Smooth muscle cell (in vitro differentiated cells): ENCODE results near the gene HTT. TPM values are rescaled to one million over a fixed set of nuclear protein-coding genes. Genes with fewer than 3 reads are reported as not detected.

Experiments
- DNase-seq: peaks from one replicate; lab custom pipeline; 2025; ENCODE audit not compliant: unreplicated experiment; lab: John Stamatoyannopoulos, UW
- H2AFZ ChIP-seq: fragments of 200-600 bp; sonication (generic); 2 replicates; pipeline ENCODE4 v1.6.0; 2016; ENCODE audit warnings: antibody characterized with exemption, low read depth, mild to moderate bottlenecking
- H3F3A ChIP-seq: fragments of 200-600 bp; sonication (generic); 2 replicates; pipeline ENCODE4 v1.6.0; 2017; ENCODE audit warnings: antibody characterized with exemption, low read depth
- H3K27ac ChIP-seq: fragments of 200-600 bp; sonication (generic); 2 replicates; pipeline ENCODE4 v1.5.1; 2016; ENCODE audit warnings: low read depth, mild to moderate bottlenecking
- H3K27me3 ChIP-seq: fragments of 200-600 bp; sonication (generic); 2 replicates; pipeline ENCODE4 v1.6.1; 2016; ENCODE audit warnings: low read depth, mild to moderate bottlenecking
- H3K36me3 ChIP-seq: fragments of 200-600 bp; sonication (generic); 2 replicates; pipeline ENCODE4 v1.5.1; 2016; ENCODE audit warnings: low read depth
- H3K4me1 ChIP-seq: fragments of 200-600 bp; sonication (generic); 2 replicates; pipeline ENCODE4 v1.5.1; 2016; ENCODE audit warnings: low read depth
- H3K4me2 ChIP-seq: fragments of 200-600 bp; sonication (generic); 2 replicates; pipeline ENCODE4 v1.6.0; 2016; ENCODE audit warnings: mild to moderate bottlenecking
- H3K4me3 ChIP-seq: fragments of 200-600 bp; sonication (generic); 2 replicates; pipeline ENCODE4 v1.5.1; 2016; ENCODE audit warnings: mild to moderate bottlenecking
- H3K79me2 ChIP-seq: fragments of 200-600 bp; sonication (generic); 2 replicates; pipeline ENCODE4 v1.6.0; 2016; ENCODE audit warnings: low read depth, mild to moderate bottlenecking
- H3K9ac ChIP-seq: fragments of 200-600 bp; sonication (generic); 2 replicates; pipeline ENCODE4 v1.6.0; 2016; ENCODE audit warnings: low read depth
- H3K9me3 ChIP-seq: fragments of 200-600 bp; sonication (generic); replicated peaks from 2 replicates; pipeline ENCODE4 v1.5.1; 2016; ENCODE audit warnings: low read depth
- H4K20me1 ChIP-seq: fragments of 200-600 bp; sonication (generic); 2 replicates; pipeline ENCODE4 v1.6.0; 2016; ENCODE audit warnings: low read depth
- CTCF ChIP-seq: fragments of 200-600 bp; sonication (generic); IDR thresholded peaks from 2 replicates; pipeline ENCODE4 v1.5.1; 2017; ENCODE audit warnings: borderline replicate concordance, mild to moderate bottlenecking, antibody characterized with exemption; ENCODE audit not compliant: insufficient read depth, poor library complexity, severe bottlenecking
- WGBS: methylation state at CpG from one replicate; pipeline ENCODE4 v1.1.7; 2016; ENCODE audit warnings: low lambda C conversion rate; 5-methylcytosine and 5-hydroxymethylcytosine counted together
- polyA plus RNA-seq: library from polyadenylated mRNA; unstranded; fragments of >200 nt; fragmentation: Nextera tagmentation; extraction: Ambion mirVana; gene quantifications from 2 replicates; pipeline ENCODE4 v1.2.1, GENCODE V29; 2016
- total RNA-seq: library from RNA; depleted of rRNA; stranded (reverse); fragments of >200 nt; gene quantifications from 2 replicates; pipeline ENCODE4 v1.2.3, GENCODE V29; 2014

The HTT gene
- total and polyA plus RNA-seq, 2 experiments from 2014 or later: 7.1 to 16.4 TPM

- no peaks in the 10 kb centered on the region for H3K4me1 ChIP-seq
- H3K4me2 ChIP-seq: no peak overlapping the region
- H3K9me3 ChIP-seq: no peaks in the 10 kb centered on the region
- no peaks in the 10 kb centered on the region for H3K27me3 ChIP-seq
- no peaks in the 10 kb centered on the region for H3K36me3 ChIP-seq
- 98% methylated on average over 12 of the region's 12 CpGs for WGBS
- no peak for DNase-seq
- TF ChIP-seq CTCF: no peak
- no peak overlapping the region for H3K9ac ChIP-seq
- no peak overlapping the region for H3K4me3 ChIP-seq
- H3K27ac ChIP-seq: no peak overlapping the region
- peaks cover 12% of the 10 kb centered on the region for H3F3A ChIP-seq
- peaks cover 32% of the 10 kb centered on the region for H4K20me1 ChIP-seq
- no peak overlapping the region for H2AFZ ChIP-seq
- no peaks in the 10 kb centered on the region for H3K79me2 ChIP-seq
Measured at GRCh38 chr4:3198906-3199305, 124.4 kb downstream of the HTT start.

- Histone ChIP-seq H3K4me1 (no peaks in the 10 kb centered on the region), H4K20me1 (peaks cover 28% of the 10 kb centered on the region), H3F3A (peaks cover 12% of the 10 kb centered on the region), H3K9ac (no peak overlapping the region), H3K36me3 (no peaks in the 10 kb centered on the region), H2AFZ (no peak overlapping the region), H3K27me3 (no peaks in the 10 kb centered on the region), H3K9me3 (no peaks in the 10 kb centered on the region), H3K4me3 (no peak overlapping the region), H3K27ac (no peak overlapping the region), H3K79me2 (no peaks in the 10 kb centered on the region), H3K4me2 (no peak overlapping the region)
- TF ChIP-seq CTCF: no peak
- DNase-seq: no peak
- WGBS: 97% methylated on average over 17 of the region's 17 CpGs
Measured at GRCh38 chr4:3199653-3200422, 125.4 kb downstream of the HTT start.

GRCh38 chr4:3200423-3201090, 126.1 kb downstream of the HTT start:
- no peaks in the 10 kb centered on the region for H3K9me3 ChIP-seq
- no peaks in the 10 kb centered on the region for H3K27me3 ChIP-seq
- WGBS: 87% methylated on average over 8 of the region's 8 CpGs
- peaks cover 28% of the 10 kb centered on the region for H4K20me1 ChIP-seq
- no peak for TF ChIP-seq CTCF
- no peak overlapping the region for H3K4me3 ChIP-seq
- peaks cover 12% of the 10 kb centered on the region for H3F3A ChIP-seq
- H2AFZ ChIP-seq: no peak overlapping the region
- H3K4me2 ChIP-seq: no peak overlapping the region
- H3K9ac ChIP-seq: no peak overlapping the region
- no peak for DNase-seq
- H3K79me2 ChIP-seq: no peaks in the 10 kb centered on the region
- no peak overlapping the region for H3K27ac ChIP-seq
- H3K4me1 ChIP-seq: peaks cover under 1% of the 10 kb centered on the region
- H3K36me3 ChIP-seq: no peaks in the 10 kb centered on the region
